HG03460 (cell line): Measurements from ENCODE around the gene SLC18A3.

Source experiments
- ATAC-seq: cut with Tn5 transposase; IDR thresholded peaks from one replicate; pipeline ENCODE4 v1.9.1; 2021; ENCODE audit not compliant: unreplicated experiment

The SLC18A3 gene

GRCh38 chr10:49610114-49610457 lies at the start of gene SLC18A3:
TSS of gene SLC18A3 (plus strand) at chr10:49610310. CDS start at chr10:49610741, 431 bp downstream.
- ATAC-seq = no peak

- ATAC-seq = no peak
Observed at GRCh38 chr10:49560526-49560925, 49.6 kb upstream of the SLC18A3 start.

DNA sequence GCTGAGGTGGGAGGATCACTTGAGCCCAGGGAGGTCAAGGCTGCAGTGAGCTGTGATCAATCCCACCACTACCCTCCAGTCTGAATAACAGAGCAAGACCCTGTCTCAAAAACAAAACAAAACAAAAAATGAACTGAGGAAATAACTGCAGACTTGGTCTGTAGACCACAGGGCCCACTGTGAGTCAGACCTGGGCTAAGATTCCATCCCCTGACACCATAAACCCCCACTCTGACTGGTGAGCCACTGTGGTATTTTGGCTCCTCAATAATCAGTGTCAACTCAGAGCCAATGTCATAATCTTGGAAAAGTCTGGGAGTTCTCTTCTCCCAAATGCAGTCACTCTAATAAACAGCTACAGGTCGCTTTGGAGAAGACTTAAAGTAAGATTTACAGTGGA lies 47.2 kb upstream of the SLC18A3 start:
- ATAC-seq = no peak

DNA sequence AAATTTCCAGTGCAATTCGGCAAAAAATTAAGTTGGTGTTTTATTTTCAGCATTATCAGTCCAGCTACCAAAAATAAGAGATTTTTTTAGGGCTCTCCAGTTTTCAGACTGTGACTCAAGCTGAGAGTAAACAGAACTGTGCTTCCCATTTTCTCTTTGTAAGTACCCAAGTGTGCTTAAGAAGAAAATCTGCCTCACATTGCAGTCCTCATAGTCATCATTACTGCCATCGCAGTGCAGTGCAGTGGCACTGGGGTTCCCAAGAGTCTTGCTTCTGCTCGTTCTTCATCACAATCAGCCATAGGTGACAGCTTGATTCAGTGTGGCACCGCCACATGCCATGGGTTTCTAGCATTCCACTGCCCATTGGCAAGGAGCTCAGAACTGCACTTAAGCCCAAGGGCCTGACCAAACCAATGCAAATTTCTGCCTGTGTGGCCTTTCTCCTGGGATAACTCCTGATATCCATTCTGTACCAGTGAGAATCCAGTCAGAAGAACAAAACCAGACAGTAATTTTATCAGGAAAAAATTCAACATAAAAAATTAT lies 45.6 kb upstream of the SLC18A3 start:
- no peak for ATAC-seq

DNA sequence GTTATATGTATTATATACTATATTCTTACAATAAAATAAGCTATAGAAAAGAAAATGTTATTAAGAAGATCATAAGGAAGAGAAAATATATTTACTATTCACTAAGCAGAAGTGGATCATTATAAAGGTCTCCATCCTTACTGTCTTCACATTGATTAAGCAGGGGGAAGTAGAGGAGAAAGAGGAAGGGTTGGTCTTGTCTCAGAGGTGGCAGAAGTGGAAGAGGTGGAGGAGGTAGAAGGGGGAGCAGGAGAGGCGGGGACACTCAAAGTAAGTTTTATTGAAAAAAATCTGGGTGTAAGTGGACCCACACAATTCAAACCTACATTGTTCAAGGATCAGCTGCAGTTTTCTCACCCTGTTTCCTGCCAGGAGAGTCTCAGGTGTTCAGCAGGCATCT lies 42.3 kb upstream of the SLC18A3 start:
- no peak for ATAC-seq

GRCh38 chr10:49568235-49568634 lies 41.9 kb upstream of the SLC18A3 start:
- no peak for ATAC-seq

DNA sequence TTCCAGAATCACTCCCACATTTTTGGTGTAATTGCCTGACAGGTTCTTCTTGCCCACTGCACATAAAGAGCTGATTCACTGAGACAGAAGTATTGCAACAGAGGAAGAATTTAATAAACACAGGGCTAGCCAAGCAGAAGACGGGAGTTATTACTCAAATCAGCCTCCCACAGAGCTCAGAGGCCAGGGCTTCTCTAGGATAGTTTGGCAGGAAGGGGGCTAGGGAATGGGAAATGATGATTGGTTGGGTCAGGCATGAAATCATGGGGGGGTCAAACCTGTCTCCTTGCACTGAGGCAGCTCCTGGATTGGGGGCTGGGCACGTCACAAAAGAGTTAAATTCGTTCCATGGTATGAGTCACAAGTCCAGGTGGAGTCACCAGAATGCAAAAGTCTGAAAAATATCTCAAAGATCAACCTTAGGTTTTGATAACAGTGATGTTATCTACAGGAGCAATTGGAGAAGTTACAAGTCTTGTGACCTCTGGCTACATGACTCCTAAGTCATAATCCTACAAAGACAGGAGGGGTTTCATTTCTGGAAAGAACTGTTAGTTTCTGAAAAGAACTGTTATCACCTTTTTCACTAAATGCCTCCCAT lies 41.0 kb upstream of the SLC18A3 start:
- ATAC-seq = no peak

DNA sequence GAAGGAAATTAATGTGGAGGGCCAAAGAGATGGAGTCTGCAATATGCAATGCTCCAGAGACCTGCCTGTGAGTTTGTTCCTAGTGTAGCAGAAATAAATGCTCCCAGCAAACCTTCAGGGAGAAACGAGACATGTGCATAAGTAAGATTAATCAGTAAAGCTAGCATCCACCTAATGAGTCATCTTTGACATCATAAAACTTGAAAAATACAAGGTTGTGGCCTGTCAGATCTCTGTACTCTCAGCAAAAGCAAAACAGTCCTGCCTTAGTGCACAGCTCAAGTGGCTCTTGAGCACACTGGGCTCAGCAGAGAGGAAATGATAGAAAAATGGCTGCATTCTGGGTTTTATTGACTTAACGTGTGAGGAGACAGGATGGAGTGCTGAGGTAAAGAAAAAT lies 38.7 kb upstream of the SLC18A3 start:
- ATAC-seq = no peak

- ATAC-seq = no peak
Observed at GRCh38 chr10:49572594-49573114, 37.5 kb upstream of the SLC18A3 start.

DNA sequence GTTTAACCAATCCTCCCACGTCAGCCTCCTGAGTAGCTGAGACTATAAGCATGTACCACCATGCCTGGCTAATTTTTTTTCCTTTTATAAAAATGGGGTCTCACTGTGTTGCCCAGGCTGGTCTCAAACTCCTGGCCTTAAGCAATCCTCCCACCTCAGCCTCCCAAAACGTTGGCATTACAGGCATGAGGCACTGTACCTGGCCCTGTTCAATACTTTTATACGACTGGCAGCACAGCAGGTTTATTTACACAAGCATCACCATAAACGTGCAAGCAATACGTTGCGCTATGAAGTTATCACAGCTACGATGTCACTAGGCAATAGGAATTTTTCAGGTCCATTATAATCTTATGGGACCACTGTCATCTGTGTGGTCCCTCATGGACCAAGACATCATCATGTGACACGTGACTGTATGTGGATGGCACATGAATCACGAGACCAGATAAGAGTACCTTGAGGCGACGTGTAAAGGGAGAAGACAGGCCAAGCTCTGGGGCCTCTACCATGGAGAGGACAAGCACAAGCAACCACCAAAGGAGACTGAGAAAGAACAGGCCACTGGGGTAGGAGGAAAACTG lies 34.5 kb upstream of the SLC18A3 start:
- no peak for ATAC-seq

DNA sequence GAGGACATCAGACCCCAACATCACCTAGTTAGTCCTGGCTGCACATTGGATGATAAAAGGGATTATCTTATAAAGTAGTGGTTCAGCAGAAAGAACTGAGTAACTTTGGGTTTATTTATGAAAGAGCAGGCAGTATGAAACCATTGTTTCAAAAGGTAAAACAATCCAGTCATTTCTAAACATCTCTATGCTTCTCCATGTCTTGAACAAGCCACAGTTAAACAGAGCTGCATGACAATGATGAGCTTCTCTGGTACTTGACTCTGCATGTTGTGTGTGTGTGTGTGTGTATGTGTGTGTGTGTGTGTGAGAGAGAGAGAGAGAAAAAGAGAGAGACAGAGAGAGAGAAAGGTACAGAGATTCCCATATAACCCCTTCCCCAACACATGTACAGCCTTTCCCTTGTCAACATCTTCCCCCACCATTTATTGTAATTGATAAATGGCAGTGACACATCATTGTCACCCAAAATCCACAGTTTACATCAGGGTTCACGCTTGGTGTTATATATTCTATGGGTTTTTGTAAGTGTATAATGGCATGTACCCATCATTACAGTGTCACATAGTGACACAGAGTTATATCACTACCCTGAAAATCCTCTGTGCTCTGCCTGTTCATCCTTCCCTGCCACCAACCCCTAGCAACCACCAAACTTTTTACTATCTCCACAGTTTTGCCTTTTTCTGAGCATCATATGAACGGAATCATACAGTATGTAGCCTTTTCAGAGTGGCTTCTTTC lies 32.8 kb upstream of the SLC18A3 start:
- ATAC-seq = no peak

DNA sequence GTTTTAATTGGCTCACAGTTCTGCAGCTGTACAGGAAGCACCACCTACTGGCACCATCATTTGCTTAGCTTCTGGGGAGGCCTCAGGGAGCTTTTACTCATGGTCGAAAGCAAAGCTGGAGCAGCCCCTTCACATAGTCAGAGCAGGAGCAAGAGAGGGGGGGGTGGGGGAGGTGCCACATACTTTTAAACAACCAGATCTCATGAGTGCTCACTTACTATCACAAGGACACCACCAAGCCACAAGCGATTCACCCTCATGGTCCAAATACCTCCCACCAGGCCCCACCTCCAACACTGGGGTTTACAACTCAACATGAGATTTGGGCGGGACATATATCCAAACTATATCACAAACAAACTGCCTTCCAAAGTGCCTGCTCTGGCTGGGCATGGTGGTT lies 31.7 kb upstream of the SLC18A3 start:
- ATAC-seq = no peak

DNA sequence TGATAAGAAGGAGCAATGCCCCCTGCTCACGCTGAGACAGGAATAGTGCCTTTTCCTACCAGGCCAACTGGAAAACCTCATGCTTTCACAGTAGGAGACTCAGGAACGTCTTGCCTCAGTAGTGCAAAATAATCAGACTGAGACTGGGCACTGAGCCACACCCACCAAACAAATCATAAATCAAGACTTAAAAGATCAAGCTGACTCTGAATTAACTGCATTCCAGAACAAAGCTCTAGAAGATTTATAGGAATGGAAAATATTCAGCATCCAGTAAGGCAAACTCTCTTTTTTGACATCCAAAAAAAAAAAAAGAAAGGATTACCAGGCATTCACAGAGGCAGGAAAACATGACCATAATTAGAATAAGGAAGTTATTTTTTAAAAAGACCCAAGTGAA lies 30.5 kb upstream of the SLC18A3 start:
- no peak for ATAC-seq

DNA sequence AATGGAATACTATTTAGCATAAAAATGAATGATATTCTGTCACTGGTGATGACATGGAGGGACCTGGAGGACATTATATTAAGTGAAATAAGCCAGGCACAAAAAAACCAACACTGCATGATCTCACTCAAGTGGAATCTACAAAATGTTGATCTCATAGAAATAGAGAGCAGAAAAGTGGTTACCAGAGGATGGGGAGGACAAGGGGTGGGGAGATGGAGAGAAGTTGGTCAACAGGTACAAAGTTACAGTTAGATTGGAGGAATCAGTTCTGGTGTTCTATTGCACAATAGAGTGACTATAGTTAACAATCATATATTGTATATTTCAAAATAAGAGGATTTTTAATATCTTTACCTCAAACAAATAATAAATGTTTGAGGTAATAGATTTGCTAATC lies 24.7 kb upstream of the SLC18A3 start:
- ATAC-seq = no peak

- ATAC-seq = no peak
Observed at GRCh38 chr10:49587981-49588380, 22.1 kb upstream of the SLC18A3 start.

DNA sequence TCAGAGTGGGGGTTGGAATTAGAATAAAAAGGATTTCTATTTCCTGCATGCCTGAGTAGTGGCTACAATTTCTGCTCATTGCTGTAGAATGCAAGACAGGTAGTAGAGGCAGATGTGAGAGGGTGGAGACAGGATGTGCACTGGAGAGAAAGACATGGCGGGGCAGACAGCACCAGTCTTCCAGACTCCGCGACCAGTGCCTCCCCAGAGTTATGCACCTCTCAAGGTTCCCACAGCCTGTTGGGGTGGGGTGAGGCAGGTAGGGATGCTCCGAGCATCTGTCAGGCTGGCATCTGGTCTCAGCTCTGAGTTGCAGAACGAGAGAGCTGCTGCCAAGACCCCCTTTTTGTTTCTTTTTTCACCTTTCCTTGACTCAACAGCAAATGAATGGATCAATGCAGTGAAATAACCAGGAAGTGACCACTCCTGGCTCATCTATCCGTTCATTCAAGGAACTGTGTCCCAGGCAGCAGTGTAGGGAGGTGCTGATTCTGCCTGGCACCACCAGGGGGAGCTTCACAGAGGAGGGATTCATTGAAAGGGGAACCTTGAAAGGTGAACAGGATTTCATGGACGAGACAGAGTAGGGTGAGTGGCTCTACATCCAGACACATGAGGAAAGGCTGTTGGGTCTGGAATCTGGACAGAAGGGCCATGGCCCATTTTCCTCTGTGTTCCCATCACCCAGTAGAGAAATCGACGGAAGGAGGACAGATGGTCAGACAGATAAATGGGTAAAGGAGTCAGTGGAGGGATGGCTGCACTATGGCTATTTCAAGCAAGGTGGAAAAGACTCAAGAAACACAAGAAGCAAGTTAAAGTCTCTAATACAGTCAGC lies 17.2 kb upstream of the SLC18A3 start:
- peak; percentile 82 for ATAC-seq

- no peak for ATAC-seq
Observed at GRCh38 chr10:49593564-49593875, 16.6 kb upstream of the SLC18A3 start.

DNA sequence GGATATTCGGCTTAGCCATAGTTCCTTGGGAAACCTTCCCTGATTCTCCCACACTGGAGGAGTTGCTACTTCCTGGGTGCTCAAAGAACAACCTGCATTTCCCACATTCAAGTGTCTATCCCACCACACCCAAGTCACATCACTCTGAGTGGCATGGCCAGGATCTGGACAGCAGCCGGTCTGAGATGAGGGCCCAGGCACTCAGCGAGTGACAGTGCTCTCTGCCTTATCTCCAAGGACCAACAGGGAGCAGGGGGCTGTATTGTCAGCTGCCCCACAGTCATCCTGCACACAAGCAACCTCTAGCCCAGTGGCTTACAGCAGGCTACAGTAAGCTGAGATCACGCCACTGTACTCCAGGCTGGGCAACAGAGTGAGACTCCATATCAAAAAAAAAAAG lies 16.1 kb upstream of the SLC18A3 start:
- no peak for ATAC-seq

- ATAC-seq = no peak
Observed at GRCh38 chr10:49594594-49594993, 15.5 kb upstream of the SLC18A3 start.

DNA sequence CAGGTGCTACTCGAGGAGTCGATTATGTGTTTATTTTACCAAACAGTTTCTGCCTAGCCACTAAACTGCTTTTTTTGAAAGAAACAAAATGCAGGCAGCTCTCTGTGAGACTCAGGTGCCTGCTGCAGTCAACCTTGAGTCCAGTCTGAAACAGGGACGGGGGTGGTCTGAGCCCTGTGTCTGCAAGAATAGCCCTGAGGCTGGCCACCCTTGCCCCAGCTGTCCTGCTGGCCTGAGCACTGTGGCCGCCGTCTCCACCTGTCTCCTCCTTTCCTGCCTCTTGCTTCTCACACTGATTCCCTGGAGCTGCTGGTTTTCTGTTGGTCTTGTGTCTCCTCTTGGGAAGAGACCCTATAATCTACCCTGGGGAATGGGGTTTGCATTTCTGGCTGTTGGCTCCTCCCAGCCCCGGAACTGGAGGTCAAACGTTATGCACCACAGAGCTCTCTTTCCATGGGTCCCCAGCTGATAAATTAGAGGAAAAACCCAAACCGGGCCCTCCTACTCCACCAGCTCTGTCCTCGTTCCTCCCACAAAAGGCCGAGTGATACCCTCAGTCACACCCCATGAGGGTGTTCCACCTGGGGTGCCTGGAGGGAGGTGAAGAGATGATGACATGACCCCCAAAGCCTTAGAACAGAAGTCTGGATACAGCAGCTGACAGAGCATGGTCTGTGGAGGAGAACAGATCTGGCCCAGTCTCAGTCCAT lies 15.0 kb upstream of the SLC18A3 start:
- no peak for ATAC-seq
